Stimulated activated CD8-positive, alpha-beta memory T cell treated with anti-CD3 and anti-CD28 coated beads, Interleukin-12 subunit alpha, Interleukin-12 subunit beta, amount 100 ng/mL, for 24 hours (primary cell): ENCODE data around the gene PELI2.

Experiments
- DNase-seq: peaks from one replicate; pipeline ENCODE4 v3.0.0-alpha.2; 2020; ENCODE audit errors: extremely low read depth

The PELI2 gene, protein sequence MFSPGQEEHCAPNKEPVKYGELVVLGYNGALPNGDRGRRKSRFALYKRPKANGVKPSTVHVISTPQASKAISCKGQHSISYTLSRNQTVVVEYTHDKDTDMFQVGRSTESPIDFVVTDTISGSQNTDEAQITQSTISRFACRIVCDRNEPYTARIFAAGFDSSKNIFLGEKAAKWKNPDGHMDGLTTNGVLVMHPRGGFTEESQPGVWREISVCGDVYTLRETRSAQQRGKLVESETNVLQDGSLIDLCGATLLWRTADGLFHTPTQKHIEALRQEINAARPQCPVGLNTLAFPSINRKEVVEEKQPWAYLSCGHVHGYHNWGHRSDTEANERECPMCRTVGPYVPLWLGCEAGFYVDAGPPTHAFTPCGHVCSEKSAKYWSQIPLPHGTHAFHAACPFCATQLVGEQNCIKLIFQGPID

DNA sequence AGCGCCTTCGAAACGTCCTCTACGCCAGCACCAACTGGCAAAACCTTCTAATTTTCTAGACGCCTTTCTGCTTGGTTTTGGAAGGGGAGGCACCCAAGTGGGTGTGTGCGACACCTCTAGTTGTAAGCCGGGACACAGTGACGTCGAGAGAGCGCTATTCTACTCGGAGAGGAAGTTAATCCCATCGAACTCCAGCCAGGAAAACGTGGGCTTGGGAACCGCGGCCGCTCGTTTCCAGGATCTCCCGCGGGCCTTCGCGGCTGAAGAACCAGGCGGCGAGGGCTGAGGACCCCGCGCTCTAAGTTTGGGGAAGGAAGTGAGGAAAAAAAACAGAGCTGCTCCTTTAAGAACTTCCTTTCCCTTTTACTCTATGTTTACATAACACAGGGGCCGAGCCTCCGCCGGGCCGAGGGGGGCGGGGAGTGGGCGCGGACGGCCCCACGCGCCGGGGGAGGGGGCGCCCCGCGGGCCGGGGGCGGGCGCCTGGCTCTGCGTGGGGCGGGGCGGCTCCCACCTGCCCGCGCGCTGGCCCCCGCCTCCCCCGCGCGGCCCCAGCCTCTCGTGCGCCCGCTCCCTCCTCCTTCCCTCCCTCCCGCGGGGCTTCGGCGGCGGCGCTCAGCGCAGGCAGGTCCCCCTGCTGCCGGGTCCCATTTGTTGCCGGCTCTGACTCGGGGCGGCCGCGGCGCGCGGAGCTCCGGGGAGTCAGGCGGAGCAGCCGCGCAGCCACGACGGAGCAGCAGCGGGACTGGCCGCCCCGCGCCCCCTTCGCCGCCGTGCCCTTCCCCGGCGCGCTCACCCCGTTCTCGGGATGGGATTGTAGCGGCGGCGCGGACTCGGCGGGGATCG lies at the start of gene PELI2:
Gene PELI2 (plus strand): TSS at position 647 of the 846 bp plus-strand sequence. CDS start 250 bp downstream, outside the sequence.
- peak; percentile 30 for DNase-seq

DNA sequence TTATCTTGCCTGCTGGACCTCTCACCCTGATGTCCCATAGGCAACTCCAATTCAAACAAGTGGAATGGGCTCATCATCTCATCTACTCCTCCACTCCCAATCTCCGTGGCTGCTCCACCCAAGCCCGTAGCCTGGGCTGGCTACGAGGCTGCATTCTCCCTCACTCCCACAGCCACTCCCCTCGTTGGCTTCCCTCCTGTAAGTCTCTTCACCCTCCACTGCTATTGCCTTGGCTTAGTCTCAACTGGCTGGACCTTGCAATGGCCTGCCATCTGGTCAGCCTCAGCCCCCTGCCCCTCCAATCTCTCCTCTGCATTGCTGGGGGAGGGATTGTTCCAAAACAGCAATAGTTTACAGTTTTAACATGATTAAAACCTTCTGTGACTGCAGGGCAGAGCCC lies 44.4 kb upstream of the PELI2 start:
- no peak for DNase-seq

DNA sequence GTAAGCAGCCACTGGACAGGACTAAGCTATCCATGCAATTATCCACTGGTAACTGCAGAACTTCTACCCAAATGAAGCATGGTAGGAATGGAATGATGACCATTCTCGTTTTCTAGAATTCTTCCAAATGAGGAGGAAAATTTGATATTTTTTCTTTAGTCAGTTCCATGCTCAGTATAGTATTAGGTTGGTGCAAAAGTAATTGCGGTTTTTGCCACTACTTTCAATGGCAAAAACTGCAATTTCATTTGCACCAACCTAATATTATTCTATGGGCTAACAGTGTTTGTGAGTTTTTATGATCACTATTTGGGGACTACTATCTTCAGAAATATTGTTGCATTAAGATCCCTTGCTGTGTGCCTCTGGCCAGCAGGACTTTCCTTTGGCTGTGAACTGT lies 42.9 kb upstream of the PELI2 start:
- DNase-seq, result no peak

DNA sequence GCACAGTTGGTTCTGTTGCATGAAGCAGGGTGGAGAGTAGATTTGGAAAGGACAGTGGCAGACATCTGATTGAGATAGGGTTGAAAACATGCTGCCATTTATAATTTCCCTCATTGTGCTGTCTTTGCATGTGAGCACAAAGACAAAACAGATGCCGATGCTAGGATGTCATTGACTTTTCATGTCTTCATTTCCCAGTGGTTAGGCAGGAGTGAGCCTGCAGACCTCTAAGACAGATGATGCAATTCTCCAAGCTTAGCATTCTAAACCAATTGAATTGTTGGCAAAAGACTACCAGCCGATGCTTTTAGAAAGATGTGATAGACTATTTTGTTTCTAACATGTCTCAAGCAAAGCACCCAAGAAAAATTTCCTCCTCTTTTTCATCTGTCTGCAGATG lies 37.1 kb upstream of the PELI2 start:
- no peak for DNase-seq

DNA sequence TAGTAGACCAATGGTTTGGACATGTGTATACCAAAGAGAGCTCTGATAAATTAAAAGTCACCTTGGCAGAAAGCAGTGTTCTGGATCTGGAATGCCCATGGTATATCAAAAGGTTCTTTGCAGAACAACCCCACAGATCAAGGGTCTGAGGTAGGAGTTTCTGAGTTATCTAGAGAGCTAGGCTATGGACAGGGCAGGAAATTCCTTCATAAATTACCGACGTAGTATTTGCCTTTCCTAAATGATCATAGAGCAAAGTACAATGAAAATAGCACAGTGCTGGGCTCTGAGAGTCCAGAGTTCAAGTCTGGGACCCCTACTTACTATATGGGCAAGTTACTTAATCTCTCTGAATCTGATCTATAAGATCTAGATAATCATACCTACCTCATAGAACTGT lies 35.3 kb upstream of the PELI2 start:
- DNase-seq, result no peak

DNA sequence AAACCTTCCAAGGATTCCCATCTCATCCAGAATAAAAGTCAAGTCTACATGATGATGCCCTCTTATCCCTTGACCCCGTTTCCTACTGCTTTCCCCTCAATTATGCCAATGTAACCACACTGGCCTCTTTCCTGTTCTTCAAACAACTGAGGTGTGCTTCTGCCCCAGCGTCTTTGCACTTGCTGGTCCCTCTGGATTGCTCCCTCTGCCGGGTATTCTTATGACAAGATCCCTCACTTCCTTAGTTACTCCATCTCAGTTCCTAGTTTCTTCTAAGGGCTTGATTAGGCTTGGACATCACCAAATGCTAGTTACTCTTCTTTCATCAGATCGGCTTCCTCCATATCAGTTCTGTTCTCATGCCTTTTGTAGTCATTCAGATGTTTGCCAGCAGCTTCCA lies 32.7 kb upstream of the PELI2 start:
- DNase-seq, result no peak

DNA sequence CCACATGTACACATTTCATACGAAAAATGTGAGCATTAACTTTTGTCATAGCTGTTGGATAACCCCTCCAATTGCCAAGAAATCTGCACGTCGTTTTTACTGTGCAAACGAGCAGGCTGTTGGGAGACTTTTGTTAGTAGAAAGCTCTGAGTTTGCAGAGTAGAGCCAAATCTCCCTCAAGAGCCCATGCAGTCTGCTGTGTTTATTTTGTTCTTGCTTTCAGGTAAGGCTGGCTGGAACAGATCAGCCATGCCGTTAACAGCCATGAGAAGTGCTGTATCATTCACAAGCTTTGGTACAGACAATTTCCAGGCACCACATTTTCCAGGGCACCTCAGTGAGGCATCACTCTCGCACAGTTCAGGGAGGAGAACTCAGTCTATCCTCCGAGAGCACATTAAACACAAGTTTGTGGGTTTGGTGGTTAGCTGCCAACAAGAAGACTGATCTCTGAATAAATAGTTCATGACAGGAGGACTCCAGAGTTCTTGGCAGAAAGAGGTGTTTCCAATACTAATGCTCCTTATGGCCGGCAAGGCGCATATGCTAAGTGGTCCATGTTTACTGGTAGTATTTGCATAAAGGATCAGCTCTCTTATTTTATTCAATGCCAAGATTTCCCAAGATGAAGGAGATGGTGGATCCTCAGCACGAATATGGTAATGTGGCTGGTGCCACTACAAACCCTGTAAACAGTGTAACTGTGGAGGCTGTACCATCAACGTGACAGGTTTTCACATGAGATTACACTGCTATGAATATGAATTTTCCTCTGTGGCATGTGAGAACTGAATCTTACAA lies 30.3 kb upstream of the PELI2 start:
- no peak for DNase-seq

DNA sequence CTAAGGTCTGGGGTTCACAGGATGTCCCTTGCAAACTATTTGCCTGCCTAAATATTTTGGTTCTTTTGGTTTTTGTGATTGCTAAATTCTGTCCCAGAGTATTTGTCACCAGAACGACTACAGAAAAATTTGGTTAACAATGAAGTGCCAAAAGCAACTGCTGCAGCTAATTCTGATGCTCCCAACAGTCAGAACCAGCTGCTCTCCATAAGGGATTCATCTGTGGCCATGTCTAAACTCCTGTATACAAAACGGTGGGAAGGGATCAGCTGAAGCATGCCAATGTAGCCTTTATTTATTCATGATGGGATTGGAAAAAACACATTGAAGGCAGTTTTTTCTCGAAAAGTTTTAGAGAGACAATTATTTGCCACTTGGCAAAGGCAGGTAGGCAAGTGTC lies 29.3 kb upstream of the PELI2 start:
- DNase-seq, result no peak

DNA sequence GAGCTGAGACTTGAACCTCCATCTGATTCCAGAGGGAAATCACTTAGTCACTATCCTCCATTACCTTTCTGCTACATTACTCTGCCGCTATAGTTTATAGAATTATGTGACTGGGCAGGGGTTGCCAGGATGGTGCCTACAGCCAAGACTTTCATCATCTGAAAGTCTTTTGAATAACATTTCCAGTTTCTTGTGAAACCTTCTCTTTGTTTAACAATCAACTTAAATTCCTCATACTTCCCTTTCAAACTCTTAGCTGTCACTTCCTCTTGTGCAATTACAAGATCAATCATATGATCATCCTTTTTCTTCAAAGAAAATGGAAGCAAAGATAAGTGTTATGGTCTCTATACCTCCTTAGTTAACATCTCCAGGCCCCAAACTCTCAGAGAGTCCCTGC lies 25.4 kb upstream of the PELI2 start:
- no peak for DNase-seq

DNA sequence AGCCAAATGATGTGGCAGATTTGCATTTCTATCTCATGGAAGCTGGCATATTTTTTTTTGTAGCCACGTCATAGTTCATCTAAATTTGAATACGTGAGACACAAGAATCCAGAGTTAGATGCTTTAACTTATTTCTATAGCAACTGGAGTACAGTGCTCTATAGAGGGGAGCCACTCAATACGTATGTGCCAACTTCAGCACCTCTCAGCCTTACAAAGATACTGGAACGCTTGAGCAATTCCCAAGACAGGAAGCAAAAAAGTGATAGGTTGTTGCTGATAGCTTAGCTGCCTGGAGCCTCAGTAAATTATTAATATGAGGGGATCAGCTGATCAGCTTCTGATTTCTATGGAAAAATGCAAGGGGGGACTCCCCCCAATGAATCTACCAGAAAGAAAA lies 24.1 kb upstream of the PELI2 start:
- no peak for DNase-seq

DNA sequence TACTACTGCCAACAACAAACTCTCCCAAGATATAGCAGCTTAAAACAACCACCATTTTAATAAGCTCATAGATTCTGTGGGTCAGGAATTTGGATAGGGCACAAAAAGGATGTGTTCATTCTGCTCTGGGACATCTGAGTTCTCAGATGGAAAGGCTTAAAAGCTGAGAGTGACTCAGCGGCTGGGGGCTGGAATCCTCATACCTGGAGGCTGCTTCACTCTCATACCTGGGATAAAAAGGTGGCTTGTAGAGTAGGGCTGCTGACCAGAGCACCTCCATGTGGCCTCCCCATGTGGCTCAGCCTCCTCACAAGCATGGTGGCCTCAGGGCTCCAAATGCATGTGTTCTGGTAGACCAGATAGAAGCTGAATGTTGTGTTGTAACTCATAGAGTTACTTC lies 20.2 kb upstream of the PELI2 start:
- no peak for DNase-seq

DNA sequence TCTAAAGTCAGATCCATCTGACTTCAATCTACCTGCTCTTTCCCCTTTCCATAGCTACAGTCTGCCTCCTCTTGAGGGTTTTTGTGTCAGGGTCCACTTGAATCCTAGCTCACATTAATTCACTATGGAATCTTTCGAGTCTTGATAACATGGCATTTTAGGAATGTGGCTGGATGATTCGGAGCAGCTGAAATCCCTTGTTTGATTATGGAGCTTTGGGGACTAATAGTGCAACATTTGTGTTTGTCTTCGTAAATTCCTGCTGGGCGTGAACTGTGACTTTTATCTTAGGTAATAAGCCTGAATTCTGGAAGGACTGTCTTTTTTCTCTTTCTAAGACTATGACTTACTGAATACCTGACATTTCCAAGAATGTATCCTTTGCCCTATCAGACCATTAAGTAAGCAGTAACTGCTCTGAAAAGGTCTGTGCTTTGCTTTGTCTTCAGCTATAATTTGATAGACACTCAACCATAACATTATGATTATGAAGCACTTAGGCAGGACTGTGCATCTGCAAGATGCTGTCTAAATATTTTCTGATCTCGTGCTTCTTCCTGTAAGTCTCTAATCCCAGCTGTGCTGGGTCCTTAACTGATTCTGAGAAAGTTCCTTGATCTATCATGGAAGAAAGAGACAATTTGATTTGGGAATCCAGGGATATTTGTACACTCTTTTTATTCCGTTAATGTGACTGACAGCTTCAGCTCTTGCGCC lies 19.0 kb upstream of the PELI2 start:
- DNase-seq, result no peak

DNA sequence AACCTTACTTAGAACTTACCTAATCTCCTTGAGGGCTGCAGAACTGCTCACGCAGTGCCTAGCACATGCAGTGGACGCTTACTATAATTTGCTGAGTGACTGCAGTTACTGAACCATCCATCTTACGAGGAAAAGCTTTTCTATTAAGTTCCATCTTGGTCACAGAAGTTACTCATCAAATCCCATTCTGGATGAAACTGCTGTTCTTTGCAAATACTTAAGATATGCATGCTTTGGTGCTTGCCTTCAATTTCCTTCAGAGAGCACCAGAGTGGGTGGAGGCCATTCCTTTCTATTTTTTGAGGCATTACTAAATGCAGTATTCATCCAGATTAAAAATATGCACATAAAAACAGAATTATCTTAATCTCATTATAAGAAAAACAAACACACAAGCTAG lies 17.7 kb upstream of the PELI2 start:
- DNase-seq, result no peak

DNA sequence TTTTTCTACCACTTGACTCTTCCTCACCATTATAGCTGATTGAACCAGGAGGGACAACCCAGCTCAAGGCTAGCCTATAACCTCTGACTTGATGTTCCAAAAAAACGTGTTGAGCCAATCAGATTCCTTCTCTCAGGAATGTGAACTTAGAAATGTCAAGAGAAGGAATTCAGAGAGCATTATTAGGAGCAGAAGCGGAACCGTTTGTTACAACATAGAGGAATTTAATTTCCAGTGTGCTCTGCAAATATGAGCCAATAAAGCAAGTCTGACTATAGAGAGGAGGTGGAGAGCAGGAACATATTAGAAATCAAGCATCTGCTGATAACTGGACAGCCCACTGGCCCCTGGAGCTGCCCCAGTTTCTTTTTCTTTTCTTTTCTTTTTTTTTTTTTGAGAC lies 15.3 kb upstream of the PELI2 start:
- DNase-seq, result no peak

DNA sequence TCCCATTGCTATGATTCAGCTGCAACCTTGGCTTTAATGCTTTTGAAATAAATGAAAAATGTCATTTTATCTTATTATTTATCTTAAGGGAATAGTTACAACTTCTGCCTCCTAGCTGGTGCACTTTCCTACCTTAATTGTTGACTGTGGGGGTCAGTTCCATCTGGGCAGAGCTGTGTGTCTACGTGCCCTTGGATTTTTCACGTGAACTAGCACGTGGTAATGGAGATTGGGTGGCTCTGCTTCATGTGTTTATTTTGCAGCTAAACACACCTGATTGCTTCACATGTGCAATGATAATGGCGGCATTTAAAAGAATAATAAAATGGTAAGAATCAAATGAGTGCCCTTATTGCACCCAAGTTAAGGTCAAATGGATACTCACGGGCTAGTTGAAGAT lies 10.6 kb upstream of the PELI2 start:
- no peak for DNase-seq

DNA sequence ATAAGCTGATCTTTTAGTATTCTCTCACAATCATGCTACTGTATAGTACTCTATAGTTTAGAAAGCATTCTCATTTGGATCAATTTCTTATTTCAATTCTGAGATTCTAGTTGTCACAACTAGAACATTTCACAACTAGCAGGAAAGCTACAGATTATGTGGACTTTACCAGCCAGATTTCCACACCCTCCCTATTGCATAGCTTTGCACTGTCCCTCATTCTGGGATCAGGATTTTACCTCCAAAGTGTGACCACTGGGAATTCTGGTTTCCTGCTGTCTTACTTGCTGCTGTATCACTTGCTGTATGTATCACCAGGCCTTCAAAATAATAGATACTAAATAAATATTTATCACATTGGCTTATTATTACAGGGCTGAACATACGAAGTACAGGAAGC lies 10.2 kb upstream of the PELI2 start:
- DNase-seq, result no peak

DNA sequence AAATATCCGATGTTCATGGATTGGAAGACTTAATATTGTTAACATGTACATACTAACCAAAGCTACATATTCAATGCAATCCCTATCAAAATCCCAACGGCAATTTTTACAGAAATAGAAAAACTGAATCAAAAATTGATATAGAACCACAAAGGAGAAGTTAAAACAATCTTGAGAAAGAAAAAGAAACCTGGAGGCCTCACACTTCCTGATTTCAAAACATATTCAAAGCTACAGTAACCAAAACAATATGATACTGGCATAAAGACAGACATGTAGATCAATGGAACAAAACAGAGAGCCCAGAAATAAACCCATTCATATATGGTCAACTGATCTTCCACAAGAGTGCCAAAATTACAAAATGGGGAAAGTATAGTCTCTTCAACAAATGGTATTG lies 5.4 kb upstream of the PELI2 start:
- no peak for DNase-seq

DNA sequence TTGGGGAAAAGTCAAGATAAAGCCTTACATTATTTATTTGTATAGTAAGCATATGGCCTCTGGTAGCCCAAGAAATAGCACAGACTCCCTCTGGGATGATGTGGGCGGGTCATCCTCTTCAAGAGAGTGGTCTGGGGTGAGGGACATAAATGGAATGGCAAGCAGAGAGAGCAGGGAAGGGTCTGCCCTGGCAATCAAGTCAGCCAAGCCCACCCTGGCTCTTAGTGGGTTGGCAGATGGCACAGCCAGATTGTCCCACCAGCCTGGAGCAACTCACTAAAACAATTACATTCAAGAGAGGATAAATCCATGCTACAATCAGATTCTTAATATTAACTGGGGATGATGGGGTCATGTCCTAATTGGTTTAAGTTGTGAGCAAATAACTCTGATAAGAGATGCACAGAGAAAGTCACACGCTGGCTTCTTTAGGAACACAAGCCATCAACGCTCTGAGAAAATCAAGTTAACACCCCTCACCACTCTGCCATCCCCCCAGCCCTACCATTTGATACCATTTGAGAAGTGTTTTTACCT lies 2.8 kb upstream of the PELI2 start:
- no peak for DNase-seq

DNA sequence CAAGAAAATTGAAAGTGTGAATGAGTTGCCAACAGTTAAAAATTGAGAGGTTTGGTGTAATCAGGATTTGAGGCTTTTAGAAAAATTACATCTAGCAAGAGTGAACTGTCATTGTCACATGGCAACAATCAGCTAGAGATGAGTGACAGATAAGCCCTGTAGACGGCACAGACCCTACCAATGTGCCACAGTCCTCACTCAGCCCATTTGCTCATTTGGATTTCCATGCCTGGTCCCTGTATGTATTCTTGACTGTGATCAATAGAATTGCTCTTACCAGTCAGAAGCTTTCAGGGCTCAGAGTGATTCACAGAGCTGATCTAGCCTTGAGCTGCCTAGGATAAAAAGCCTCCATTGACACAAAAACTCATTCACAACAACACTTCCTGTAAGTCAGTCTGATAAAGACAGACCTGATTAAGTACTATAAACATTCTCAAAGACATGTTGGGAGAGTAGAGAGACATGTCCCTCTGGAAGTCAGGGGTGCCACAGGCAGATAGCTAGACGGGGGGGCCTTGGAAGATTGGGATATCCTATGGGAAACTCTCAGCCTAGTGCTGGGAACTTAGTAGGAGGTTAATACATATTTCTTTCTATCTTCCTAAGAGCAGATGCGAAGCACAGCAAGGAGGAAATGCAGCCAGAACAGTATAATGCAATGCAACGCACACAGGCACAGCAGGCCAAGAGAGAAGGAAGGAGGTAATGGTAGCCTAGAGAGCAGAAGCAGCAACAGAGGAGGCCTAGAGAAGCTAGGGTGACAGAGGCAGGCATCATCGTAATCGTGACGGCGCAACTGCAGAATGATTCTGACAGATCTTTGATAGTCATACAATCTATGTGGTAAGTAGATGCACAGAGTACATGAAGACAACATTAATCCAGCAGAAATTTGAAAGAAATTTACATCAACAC lies 2.0 kb upstream of the PELI2 start:
- no peak for DNase-seq

DNA sequence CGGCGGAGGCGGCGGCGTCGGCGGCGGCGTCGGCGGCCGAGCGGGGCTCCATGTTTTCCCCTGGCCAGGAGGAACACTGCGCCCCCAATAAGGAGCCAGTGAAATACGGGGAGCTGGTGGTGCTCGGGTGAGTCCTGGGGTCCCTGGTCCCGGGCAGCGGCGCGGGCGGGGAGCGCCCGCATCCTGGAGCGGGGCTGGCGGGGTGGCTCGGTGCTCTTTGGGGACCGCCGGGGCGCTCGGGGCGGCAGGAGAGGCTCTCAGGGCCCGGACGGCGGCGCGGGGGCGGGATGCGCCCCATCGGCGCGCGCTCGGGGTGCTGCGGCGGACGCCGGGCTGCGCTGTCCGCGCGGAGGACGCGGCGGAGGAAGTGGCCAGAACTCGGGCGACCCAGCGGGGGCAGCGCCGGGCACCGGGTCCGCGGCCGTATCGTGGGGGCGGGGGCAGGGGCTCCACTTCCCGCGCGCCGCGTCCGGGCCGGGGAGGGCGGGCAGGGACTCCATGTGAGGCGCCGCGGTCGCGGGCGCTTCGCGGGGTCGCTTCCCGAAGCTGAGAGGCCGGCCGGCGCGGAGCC lies 485 bp downstream of the PELI2 start:
- no peak for DNase-seq
